HG03139 (cell line): ENCODE data around the gene AJM1.
A peak's percentile ranks its signal among the peaks of the same experiment; 100 is the strongest.
"Not testable (repeated sequence)": the region's sequence is repeated elsewhere in the genome, so short reads cannot be mapped to it uniquely, and the experiment has no call there.

Experiments
- ATAC-seq: cut with Tn5 transposase; IDR thresholded peaks from one replicate; pipeline ENCODE4 v1.9.1; 2021; ENCODE audit not compliant: unreplicated experiment

AJM1 gene

GRCh38 chr9:136867480-136867879 lies 25.2 kb downstream of the AJM1 start:
- no peak for ATAC-seq

DNA sequence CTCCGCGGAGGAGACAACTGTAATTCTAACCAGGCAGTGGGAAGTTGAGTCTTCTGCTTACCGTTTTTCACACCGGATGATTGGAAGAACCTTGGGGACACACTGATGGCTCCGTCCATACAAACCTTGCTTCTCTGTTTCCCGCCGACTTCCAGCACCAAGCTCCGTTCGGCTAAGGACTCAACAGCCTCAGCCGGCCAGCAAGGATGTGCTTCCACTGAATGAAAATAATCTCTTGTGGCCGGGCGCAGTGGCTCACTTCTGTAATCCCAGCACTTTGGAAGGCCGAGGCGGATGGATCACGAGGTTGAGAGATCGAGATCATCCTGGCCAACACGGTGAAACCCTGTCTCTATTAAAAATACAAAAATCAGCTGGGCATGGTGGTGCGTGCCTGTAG lies 25.6 kb downstream of the AJM1 start:
- ATAC-seq: no peak

- ATAC-seq: no peak
These were observed 26.4 kb downstream of the AJM1 start for GRCh38 chr9:136868644-136869043.

- ATAC-seq: not testable (repeated sequence)
These were observed 27.3 kb downstream of the AJM1 start for GRCh38 chr9:136869611-136870010.

DNA sequence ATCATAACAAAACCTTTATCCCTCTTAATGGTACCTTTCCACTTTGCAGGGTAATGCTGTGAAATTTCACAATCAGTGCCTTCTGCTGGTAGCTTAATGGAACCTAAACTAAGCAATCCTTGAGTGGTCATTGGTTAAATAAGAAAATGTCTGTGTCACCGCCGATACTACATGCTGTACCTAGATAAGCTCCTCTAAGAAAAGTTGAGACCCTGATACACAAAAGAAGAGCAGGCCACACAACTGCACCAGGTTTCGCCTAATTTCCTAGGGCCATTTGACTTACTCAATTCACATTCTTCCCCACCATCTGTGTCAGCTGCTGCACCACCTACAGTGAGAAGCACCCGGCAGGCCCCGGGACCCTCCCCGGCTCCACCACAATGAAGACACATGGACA lies 32.9 kb downstream of the AJM1 start:
- ATAC-seq: no peak

DNA sequence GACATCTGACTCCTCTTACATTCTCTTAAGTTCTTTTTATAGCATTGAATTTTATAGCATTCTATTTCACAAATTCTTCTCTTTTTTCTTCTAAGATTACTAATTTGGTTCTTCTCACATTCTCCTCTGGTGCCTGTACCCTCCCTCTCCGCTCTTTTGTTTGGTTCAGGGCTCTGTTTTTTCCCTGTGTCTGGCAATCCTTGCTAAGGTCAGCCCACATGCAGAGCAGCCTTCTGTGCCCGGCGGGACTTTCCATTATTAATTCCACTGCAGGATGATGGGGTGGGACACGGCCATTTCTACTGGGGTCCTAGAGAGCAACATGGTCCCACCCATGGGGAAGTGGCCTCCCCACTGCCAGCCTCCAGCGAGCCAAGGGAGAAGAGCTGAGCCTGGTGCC lies 34.2 kb downstream of the AJM1 start:
- ATAC-seq: no peak

- no peak for ATAC-seq
These were observed 38.4 kb downstream of the AJM1 start for GRCh38 chr9:136880651-136881050.

DNA sequence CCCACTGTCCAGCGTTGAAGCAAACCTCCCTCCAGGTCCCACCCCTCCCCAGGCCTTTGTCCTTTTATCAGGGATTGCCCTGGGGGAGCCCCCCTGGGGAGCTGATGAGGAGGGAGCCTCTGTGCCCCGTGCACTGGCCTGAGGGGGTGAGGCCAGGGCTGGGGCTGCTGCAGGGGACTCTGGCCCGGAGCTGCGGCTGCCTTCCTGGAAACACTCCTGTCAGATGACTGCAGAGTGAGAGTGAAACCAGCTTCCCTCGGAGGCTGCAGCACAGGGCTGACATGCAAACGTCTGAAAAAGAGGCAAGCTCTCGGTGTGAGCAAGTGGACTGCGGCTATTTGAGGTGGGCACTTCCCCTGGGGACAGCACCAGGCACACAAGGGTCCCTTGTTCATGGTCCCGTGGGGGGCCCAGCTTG lies 39.4 kb downstream of the AJM1 start:
- no peak for ATAC-seq

- ATAC-seq: no peak
These were observed 40.0 kb downstream of the AJM1 start for GRCh38 chr9:136882109-136882946.

DNA sequence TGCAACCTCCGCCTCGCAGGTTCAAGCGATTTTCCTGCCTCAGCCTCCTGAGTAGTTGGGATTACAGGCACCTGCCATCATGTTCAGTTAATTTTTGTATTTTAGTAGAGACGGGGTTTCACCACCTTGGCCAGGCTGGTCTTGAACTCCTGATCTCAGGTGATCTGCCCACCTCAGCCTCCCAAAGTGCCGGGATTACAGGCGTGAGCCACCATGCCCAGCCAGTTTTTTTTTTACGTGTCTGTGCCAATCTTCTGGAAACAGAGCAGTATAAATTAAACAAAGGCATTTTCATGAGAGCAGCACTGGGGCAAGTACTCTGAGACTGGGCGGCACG lies 40.6 kb downstream of the AJM1 start:
- not testable (repeated sequence) for ATAC-seq

DNA sequence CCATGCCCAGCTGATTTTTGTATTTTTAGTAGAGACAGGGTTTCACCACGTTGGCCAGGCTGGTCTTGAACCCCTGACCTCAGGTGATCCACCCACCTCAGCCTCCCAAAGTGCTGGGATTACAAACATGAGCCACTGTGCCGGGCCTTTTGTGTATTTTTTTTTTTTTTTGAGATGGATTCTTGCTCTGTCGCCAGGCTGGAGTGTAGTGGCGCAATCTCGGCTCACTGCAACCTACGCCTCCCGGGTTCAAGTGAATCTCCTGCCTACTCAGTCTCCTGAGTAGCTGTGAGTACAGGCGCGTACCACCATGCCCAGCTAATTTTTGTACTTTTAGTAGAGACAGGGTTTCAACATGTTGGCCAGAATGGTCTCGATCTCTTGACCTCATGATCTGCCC lies 41.4 kb downstream of the AJM1 start:
- not testable (repeated sequence) for ATAC-seq

DNA sequence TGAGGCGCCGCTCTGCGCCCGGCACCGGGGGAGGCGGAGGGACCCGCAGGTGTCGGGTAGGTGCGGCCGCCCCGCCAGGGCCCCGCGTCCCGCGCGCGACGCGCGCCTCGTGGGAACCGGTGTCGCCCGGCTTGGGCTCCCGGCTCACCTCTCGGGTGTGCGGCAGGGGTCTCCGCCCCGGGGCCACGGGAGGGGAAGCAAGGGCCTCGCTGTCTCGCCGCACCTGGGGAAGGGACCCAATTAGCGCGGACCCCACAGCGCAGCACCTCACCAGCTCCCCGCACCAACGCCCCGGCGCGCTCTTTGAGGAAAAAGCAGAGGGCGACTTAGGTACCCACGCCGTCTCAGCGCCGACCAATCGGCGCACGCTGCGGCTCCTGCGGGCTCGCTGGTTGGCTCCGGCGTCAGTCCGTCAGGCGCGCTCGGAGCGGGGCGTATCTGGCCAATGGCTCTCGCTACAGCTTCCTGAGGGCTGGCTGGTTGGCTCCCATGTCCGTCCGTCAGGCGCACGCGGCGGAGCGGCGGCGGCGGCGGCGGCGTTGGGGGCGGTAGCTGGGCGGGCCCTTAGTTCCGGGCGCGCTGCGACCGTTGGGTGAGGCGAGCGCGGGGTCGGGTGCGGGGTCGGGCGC lies 43.8 kb downstream of the AJM1 start, which contains the start of gene TRAF2:
Gene TRAF2, plus strand, starts transcription at position 567 of the 629 bp plus-strand sequence. CDS start 12,225 bp downstream, outside the sequence.
- peak; percentile 67 for ATAC-seq

- ATAC-seq: peak; percentile 16
These were observed 44.6 kb downstream of the AJM1 start for GRCh38 chr9:136886610-136887597.

GRCh38 chr9:136888454-136888853 lies 46.2 kb downstream of the AJM1 start:
- ATAC-seq: no peak

DNA sequence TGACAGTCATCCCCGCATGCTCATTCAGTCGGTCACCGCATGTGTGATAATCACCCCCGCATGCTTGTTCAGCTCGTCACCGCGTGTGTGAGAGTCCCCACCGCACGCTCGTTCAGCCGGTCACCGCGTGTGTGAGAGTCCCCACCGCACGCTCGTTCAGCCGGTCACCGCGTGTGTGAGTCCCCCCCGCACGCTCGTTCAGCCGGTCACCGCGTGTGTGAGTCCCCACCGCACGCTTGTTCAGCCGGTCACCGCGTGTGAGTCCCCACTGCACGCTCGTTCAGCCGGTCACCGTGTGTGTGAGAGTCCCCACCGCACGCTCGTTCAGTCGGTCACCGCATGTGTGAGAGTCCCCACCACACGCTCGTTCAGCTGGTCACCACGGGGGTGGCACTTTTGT lies 47.6 kb downstream of the AJM1 start:
- ATAC-seq: no peak

DNA sequence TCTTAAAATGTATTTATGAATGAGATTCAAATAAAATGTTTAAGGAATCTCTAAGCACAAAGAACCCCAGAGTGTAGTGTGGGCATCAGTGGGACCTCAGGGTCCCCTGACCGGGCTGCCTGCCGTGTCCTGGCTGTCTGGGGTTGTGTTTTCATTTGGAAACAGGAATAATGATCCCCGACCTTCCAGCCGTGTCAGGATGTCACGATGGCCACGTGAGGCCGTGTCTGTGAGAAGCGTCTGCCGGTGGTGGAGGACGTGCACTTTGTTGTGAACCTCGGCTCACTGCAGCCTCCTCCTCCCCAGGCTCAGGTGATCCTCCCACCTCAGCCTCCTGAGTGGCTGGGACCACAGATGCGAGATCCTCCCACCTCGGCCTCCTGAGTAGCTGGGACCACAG lies 48.4 kb downstream of the AJM1 start:
- no peak for ATAC-seq
